Sigmoid colon (tissue), 7 donors: Measurements from ENCODE around the gene FOXD1. TPM values are rescaled to one million over a fixed set of nuclear protein-coding genes. Genes with fewer than 3 reads are reported as not detected.
"Not testable (repeated sequence)": the region's sequence is repeated elsewhere in the genome, so short reads cannot be mapped to it uniquely, and the experiment has no call there.

ENCODE experiments used
- DNase-seq: peaks from one replicate; pipeline ENCODE4 v3.0.0-alpha.2; 2019
- H3K27ac ChIP-seq, 4 donors: fragments of 200-600 bp; sonication (generic); one replicate each; pipeline ENCODE4 v1.5.1; 2016 to 2019; ENCODE audit warnings: mild to moderate bottlenecking in 1 of 4
- H3K27me3 ChIP-seq, 3 donors: fragments of 200-600 bp; sonication (generic); one replicate each; pipeline ENCODE4 v1.5.1; 2019; ENCODE audit warnings: mild to moderate bottlenecking in 1 of 3
- H3K36me3 ChIP-seq, 4 donors: fragments of 200-600 bp; sonication (generic); one replicate each; pipeline ENCODE4 v1.5.1; 2016 to 2019
- H3K4me1 ChIP-seq, 4 donors: fragments of 200-600 bp; sonication (generic); one replicate each; pipeline ENCODE4 v1.5.1; 2017 to 2019
- H3K4me3 ChIP-seq, 4 donors: fragments of 200-600 bp; sonication (generic); one replicate each; pipeline ENCODE4 v1.5.1; 2017 to 2019; ENCODE audit warnings: mild to moderate bottlenecking in 2 of 4, moderate library complexity in 1 of 4
- H3K9me3 ChIP-seq, 4 donors: fragments of 200-600 bp in 3 of 4; sonication (generic) in 3 of 4; one replicate each; pipeline versions ENCODE4 v1.5.1 to v1.6.1; 2013 to 2019
- CTCF ChIP-seq, 4 experiments: fragments of 450-650 bp in 3 of 4; fragments of 200-600 bp in 1 of 4; IDR thresholded peaks; one replicate each; pipeline ENCODE4 v1.5.1; 2016 to 2019; ENCODE audit warnings: antibody characterized with exemption in 4 of 4, mild to moderate bottlenecking in 3 of 4, moderate library complexity in 2 of 4
- EP300 ChIP-seq, 4 donors: sonication (generic); formaldehyde crosslinking; IDR thresholded peaks; one replicate each; pipeline ENCODE4 v1.6.1; 2017; ENCODE audit warnings: antibody characterized with exemption in 4 of 4
- POLR2A ChIP-seq, 2 donors: fragments of 450-650 bp; IDR thresholded peaks; one replicate each; pipeline ENCODE4 v1.6.1; 2016; ENCODE audit warnings: antibody characterized with exemption in 2 of 2, mild to moderate bottlenecking in 2 of 2, moderate library complexity in 2 of 2
- POLR2AphosphoS5 ChIP-seq, 4 donors: sonication (generic); formaldehyde crosslinking; IDR thresholded peaks; one replicate each; pipeline ENCODE4 v1.6.1; 2017; ENCODE audit warnings: antibody characterized with exemption in 4 of 4
- WGBS, 2 donors: extraction: QIAGEN DNeasy Blood & Tissue Kit; methylation state at CpG; one replicate each; pipeline ENCODE4 v1.1.7; 2013; 5-methylcytosine and 5-hydroxymethylcytosine counted together
- intact Hi-C: fragments of 100-400 bp; cut with DNase I; formaldehyde crosslinking; loops from one replicate; pipeline ENCODE4 v1.15.1; 2023
- polyA plus RNA-seq, 3 donors: library from polyadenylated mRNA; stranded (reverse); fragments of 200-250 nt; gene quantifications; one replicate each; pipeline ENCODE4 v1.2.3, GENCODE V29; 2013
- total RNA-seq, 4 donors: library from RNA; depleted of rRNA; stranded (reverse); fragments of >200 nt; gene quantifications; one replicate each; pipeline ENCODE4 v1.1.0, GENCODE V29; 2016
- donor health status: healthy with polysubstance abuse.
- donor health status: Bipolar disorder and iron deficiency.
- donor health status: healthy.

Gene FOXD1
- total and polyA plus RNA-seq, 7 donors = 0.09 to 0.49 (median 0.36) TPM; not detected in 4

DNA sequence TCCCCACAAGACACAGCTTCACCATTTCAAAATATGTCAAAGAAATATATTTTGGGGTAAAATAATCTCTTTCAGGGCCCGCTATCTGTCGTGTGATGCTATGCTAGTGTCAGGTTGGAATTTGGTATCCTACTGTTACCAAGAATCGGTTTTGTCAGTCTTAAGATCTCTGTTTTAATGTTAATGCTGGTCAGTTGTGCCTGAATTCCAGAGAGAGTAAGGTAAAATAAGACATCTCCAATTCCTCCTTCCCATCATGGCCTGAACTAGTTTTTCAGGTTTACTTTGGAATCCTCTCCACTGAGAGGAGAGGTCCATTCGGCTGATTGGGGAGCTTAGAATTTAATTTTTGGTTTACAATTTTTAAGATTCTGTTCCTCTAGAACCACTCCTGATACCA lies 39.2 kb upstream of the FOXD1 start:
- DNase-seq = no peak
- no peak overlapping the region for H3K27ac ChIP-seq
- H3K9me3 ChIP-seq = no peaks in the 10 kb centered on the region
- WGBS, 2 donors = 78 to 87% methylated on average over 4 of the region's 4 CpGs
- no peak for TF ChIP-seq POLR2A (IDR thresholded peaks at IDR 0.05)
- TF ChIP-seq POLR2AphosphoS5 (IDR thresholded peaks at IDR 0.05) = no peak
- no peak for TF ChIP-seq CTCF (IDR thresholded peaks at IDR 0.05)
- TF ChIP-seq EP300 (IDR thresholded peaks at IDR 0.05) = no peak
- H3K4me3 ChIP-seq = no peak overlapping the region
- no peaks in the 10 kb centered on the region for H3K4me1 ChIP-seq
- intact Hi-C loops = no loop called here
- no peaks in the 10 kb centered on the region for H3K36me3 ChIP-seq
- peaks cover 0 to 5% (median 3%) of the 10 kb centered on the region in 3 donors for H3K27me3 ChIP-seq

DNA sequence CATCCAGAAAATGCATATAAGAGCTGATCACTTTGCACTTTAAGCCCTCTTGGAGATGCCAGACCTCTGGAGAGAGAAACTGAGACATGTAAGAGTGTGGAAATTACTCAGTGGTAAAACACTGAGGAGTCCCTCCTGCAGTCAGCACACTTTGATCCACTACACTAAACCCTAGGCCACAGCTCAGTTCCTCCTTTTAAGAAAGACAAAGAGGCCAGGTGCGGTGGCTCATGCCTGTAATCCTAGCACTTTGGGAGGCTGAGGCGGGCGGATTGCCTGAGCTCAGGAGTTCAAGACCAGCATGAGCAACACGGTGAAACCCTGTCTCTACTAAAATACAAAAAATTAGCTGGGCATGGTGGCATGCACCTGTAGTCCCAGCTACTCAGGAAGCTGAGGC lies 38.7 kb upstream of the FOXD1 start:
- intact Hi-C loops, H3K27me3 ChIP-seq, H3K27ac ChIP-seq, H3K4me1 ChIP-seq, H3K4me3 ChIP-seq, DNase-seq, H3K9me3 ChIP-seq, H3K36me3 ChIP-seq: not testable (repeated sequence)
- WGBS, 2 donors = 81 to 90% methylated on average over 4 of the region's 4 CpGs

GRCh38 chr5:73486119-73486899 lies 37.7 kb upstream of the FOXD1 start:
- 87 to 88% methylated on average over 3 of the region's 3 CpGs for WGBS, 2 donors
- Histone ChIP-seq H3K4me1 (no peaks in the 10 kb centered on the region), H3K9me3 (no peaks in the 10 kb centered on the region), H3K36me3 (no peaks in the 10 kb centered on the region), H3K27me3 (peaks cover 0 to 5% (median 0%) of the 10 kb centered on the region in 3 donors), H3K27ac (no peak overlapping the region), H3K4me3 (no peak overlapping the region)
- intact Hi-C loops = no loop called here
- no peak for DNase-seq
- TF ChIP-seq CTCF (IDR thresholded peaks at IDR 0.05) (no peak), POLR2A (IDR thresholded peaks at IDR 0.05) (no peak)

- intact Hi-C loops = no loop called here
- Histone ChIP-seq H3K27ac (no peak overlapping the region), H3K27me3 (peaks cover 0 to 5% (median 0%) of the 10 kb centered on the region in 3 donors), H3K4me3 (no peak overlapping the region), H3K9me3 (no peaks in the 10 kb centered on the region), H3K36me3 (no peaks in the 10 kb centered on the region), H3K4me1 (no peaks in the 10 kb centered on the region)
- no peak for TF ChIP-seq CTCF (IDR thresholded peaks at IDR 0.05)
- TF ChIP-seq EP300 (IDR thresholded peaks at IDR 0.05) = no peak
- no peak for TF ChIP-seq POLR2A (IDR thresholded peaks at IDR 0.05)
- TF ChIP-seq POLR2AphosphoS5 (IDR thresholded peaks at IDR 0.05) = no peak
- DNase-seq = no peak
- 88 to 90% methylated on average over 3 of the region's 3 CpGs for WGBS, 2 donors
Observed at GRCh38 chr5:73485715-73486114, 37.1 kb upstream of the FOXD1 start.

DNA sequence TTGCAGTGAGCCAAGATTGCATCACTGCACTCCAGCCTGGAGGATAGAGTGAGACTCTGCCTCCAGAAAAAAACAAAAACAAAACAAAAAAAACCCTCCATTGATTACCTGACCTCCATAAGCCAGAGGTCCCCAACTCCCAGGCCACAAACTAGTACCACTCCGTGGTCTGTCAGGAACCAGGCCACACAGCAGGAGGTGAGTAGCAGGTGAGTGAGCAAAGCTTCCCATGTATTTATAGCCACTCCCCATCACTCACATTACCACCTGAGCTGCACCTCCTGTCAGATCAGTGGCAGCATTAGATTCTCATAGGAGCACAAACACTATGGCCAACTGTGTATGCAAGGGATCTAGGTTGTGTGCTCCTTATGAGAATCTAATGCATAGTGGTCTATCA lies 35.9 kb upstream of the FOXD1 start:
- Histone ChIP-seq H3K36me3 (no peaks in the 10 kb centered on the region), H3K27me3 (peaks cover 0 to 5% (median 0%) of the 10 kb centered on the region in 3 donors), H3K9me3 (no peaks in the 10 kb centered on the region), H3K4me1 (no peaks in the 10 kb centered on the region), H3K27ac (no peak overlapping the region), H3K4me3 (no peak overlapping the region)
- intact Hi-C loops = no loop called here
- DNase-seq = no peak
- WGBS, 2 donors = 86 to 98% methylated on average over 1 of the region's 1 CpG
- no peak for TF ChIP-seq EP300 (IDR thresholded peaks at IDR 0.05)
- TF ChIP-seq CTCF (IDR thresholded peaks at IDR 0.05) = no peak
- TF ChIP-seq POLR2A (IDR thresholded peaks at IDR 0.05) = no peak
- no peak for TF ChIP-seq POLR2AphosphoS5 (IDR thresholded peaks at IDR 0.05)
